SKM-1 treated with dmso at 0.1 percent for 144 hours (cell line): Measurements from ENCODE around the gene HOXD8.

ENCODE experiments used
- DNase-seq: peaks from one replicate; lab custom pipeline; 2025; ENCODE audit not compliant: unreplicated experiment; lab: John Stamatoyannopoulos, UW

Gene HOXD8

GRCh38 chr2:176114930-176115625, 14.4 kb upstream of the HOXD8 start:
- no peak for DNase-seq

DNA sequence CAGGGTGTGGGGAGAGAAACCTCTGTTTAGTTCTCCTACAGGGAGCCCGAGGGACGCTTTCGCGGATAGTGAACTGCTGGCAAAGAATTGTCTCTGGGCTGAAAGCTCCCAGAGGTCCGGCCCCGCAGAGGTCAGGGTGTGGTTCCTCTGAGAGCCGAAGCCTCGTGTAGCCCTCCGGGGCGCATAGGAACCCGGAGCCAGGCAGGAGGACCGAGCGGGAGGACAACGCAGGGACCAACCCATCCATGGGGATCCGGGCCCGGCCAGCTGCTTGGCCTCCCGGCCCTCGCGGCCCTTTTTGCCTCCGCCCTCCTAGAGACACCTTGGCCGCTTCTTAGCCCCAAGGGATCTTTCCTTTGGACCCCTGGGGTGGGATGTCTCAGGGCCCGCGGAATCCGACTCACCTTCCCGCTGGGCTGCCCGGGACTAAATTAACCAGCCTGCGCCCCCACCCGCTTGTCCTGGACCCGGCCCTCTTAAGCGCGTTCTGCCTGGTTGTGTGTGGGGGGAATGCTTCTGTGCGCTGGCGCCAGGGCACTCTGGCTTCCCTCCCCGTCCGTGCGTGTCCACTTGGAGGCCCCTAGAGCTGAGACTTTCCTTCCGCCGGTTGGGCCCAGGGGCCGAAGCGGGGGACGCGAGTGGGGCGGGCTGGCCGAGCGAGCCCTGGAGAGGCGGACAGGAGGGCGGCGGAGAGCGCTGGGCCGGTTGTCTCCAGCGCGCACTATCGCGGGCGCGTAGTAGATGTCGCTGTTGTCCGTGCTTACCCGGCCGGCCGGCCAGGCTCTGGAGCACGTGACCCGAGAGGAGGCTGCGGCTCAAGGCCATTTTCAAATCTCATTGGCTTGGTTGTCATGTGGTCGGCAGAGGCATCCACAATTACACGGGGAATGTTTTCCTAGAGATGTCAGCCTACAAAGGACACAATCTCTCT, 13.4 kb upstream of the HOXD8 start, which contains the start of gene HOXD10:
Gene HOXD10 (plus strand): TSS at position 896 of the 931 bp plus-strand sequence. CDS start 56 bp downstream, outside the sequence.
- DNase-seq, result no peak

GRCh38 chr2:176117162-176117822, 12.2 kb upstream of the HOXD8 start:
- no peak for DNase-seq

- DNase-seq, result no peak
These were observed 11.6 kb upstream of the HOXD8 start for GRCh38 chr2:176117823-176118371.

DNA sequence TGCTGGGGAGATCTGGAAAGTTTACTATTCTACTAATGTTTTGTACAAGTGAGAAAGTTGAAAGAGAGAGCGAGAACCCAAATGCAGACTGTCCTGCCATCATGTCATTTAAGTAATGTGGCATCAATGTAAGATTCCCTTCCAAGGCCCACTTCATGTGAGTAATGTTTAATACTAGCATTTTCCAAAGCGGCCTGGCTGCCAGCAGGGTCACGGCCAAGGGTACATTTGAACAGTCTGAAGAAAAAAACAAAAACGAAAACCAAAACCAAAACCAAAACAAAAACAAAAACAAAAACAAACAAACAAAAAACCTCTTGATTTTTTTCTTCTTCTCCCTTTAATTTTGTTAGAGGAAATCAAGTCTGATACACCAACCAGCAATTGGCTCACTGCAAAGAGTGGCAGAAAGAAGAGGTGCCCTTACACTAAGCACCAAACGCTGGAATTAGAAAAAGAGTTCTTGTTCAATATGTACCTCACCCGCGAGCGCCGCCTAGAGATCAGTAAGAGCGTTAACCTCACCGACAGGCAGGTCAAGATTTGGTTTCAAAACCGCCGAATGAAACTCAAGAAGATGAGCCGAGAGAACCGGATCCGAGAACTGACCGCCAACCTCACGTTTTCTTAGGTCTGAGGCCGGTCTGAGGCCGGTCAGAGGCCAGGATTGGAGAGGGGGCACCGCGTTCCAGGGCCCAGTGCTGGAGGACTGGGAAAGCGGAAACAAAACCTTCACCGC, 10.7 kb upstream of the HOXD8 start:
- peak; percentile 18 for DNase-seq

GRCh38 chr2:176120364-176121189, 8.9 kb upstream of the HOXD8 start:
- DNase-seq, result no peak

- no peak for DNase-seq
These were observed 8.1 kb upstream of the HOXD8 start for GRCh38 chr2:176121190-176122051.

- DNase-seq, result no peak
These were observed 7.3 kb upstream of the HOXD8 start for GRCh38 chr2:176122052-176122682.

GRCh38 chr2:176122683-176123410, 6.7 kb upstream of the HOXD8 start, which contains the start of gene HOXD9:
Gene HOXD9 (plus strand): TSS chr2:176122719. CDS start chr2:176122769, 50 bp downstream.
- DNase-seq, result no peak

DNA sequence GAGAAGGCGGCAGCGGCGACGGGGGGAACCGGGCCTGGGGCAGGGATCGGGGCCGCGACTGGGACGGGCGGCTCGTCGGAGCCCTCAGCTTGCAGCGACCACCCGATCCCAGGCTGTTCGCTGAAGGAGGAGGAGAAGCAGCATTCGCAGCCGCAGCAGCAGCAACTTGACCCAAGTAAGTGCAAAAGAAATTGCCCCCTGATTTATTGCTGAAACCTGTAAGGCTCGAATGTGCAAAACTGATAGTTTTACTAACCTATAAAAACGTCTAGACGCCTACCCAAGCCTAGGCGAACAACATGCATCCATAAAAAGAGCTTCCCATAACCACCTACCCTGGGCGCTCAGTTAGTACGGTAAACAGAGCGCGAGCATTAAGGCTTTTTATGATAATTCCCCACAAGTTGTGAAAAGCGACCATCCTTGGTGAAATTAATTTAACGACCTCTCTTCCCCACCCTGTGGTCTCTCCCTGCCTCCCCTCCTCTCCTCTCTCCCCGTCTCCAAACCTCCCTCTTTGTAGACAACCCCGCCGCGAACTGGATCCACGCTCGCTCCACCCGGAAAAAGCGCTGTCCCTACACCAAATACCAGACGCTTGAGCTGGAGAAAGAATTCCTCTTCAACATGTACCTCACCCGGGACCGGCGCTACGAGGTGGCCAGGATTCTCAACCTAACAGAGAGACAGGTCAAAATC, 5.9 kb upstream of the HOXD8 start:
- DNase-seq, result no peak

DNA sequence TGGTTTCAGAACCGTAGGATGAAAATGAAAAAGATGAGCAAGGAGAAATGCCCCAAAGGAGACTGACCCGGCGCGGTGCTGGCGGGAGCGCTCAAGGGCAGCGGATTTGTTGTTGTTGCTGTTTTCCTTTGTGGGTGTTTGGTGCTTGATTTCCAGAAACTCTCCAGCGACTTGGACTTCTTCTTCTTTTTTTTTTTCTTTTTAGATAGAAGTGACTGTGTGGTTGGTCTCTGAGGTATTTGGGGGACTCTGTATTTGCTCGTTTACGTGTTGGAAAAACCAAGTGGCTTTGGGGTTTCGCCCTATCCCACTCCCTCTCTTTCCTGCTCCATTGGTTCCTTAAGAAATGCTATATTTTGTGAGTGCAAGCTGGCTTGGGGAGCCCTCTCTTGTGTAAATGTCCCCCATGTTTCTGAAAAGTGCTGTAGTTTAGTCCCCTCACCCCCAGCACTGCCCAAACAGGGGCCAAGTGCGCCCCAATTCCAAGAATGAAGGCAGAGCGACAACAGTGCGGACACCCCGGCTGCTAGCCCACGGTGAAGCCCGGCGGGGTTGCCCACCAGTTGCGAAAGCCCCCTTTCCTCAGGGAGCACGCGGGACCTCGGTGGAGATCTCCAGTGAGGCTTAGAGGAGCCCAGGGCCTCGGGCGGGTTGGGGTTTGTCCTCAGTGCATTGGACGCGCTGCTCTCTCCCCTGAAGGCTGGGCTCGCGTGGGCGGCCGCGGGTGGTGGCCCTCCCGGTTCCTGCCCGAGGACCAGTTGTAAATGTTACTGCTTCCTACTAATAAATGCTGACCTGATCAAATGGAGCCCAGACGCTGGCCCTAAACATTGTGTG, 5.2 kb upstream of the HOXD8 start:
- DNase-seq, result no peak

DNA sequence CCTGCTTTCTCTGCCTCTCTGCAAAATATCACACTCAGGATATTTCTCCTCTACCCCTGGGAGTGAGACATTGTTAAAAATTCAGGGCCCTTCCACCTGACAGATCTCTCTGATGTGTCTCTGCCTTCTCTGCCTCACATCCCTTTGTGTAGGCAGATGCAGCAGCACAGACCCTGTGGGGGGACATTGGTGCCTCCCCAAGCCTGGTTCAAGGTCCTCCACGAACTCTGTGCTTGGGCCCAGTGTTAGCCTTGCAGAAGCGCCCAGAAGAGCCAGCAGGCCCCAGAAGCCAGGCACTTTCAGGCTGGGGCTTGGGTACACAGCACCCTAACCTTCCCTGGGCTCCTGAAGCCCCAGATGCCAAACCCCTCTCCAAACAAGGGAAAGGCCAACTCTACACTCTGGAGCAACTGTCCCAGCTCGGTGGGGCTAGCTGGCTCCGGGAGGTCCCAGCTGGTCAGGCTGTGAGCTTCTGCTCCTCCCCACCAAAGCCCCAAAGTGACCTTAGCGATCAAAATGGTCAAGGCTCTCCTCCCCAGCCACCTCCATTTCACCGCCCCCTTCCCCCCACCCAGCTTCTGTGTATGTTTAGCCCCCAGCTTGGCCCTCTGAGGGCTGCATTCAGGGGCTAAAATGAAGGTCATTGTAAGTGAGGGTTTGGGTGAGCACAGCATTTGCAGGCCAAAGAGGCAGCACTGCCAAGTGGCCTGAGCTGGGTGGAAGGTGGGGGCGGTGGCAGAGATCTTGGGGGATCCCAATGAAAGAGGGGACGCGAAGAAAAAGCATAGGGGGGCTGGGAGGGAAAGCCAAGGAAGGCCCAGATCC, 4.3 kb upstream of the HOXD8 start:
- DNase-seq, result no peak

DNA sequence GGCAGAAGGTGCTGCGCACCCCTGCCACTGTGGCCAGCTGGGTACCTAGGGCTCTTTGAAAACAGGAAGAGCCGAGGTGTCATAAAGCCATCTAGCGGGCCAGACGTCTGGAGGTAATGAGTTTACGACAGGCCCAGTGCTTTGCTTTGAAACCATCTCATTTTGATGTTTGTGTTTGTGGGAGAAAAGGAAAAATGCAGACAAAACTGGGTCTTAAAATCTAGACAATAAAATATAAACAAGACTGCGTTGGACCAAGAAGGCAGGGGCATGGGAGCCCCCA, 3.8 kb upstream of the HOXD8 start:
- DNase-seq, result no peak

- DNase-seq, result peak; percentile 56
These were observed 2.4 kb upstream of the HOXD8 start for GRCh38 chr2:176126929-176127773.

DNA sequence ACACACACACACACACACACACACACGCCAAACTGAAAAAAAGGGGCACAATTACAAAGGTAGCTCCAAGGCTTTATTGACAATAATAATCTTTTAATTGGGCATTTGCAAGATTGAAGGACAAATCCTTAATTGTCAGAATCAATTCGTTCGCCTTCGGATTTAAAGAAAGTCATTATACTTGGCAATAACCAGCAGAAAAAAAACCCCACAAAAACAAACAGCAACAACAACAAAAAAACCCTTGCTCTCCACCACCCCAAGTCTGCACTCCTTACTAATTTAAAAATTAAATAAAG, 1.8 kb upstream of the HOXD8 start:
- DNase-seq, result no peak
